GM18505 (cell line): ENCODE data around the gene CORO1C.

Experiments used
- ATAC-seq: cut with Tn5 transposase; IDR thresholded peaks from one replicate; pipeline ENCODE4 v1.9.1; 2021; ENCODE audit not compliant: unreplicated experiment
- POLR2A ChIP-seq: IDR thresholded peaks from 4 replicates; pipeline ENCODE4 v1.6.1; 2011; ENCODE audit warnings: borderline replicate concordance; ENCODE audit not compliant: insufficient read depth, insufficient read length; ENCODE audit errors: extremely low read depth

CORO1C gene

GRCh38 chr12:108618079-108618952 lies 113.0 kb downstream of the CORO1C start:
- peak; percentile 44 for ATAC-seq
- no peak for TF ChIP-seq POLR2A

DNA sequence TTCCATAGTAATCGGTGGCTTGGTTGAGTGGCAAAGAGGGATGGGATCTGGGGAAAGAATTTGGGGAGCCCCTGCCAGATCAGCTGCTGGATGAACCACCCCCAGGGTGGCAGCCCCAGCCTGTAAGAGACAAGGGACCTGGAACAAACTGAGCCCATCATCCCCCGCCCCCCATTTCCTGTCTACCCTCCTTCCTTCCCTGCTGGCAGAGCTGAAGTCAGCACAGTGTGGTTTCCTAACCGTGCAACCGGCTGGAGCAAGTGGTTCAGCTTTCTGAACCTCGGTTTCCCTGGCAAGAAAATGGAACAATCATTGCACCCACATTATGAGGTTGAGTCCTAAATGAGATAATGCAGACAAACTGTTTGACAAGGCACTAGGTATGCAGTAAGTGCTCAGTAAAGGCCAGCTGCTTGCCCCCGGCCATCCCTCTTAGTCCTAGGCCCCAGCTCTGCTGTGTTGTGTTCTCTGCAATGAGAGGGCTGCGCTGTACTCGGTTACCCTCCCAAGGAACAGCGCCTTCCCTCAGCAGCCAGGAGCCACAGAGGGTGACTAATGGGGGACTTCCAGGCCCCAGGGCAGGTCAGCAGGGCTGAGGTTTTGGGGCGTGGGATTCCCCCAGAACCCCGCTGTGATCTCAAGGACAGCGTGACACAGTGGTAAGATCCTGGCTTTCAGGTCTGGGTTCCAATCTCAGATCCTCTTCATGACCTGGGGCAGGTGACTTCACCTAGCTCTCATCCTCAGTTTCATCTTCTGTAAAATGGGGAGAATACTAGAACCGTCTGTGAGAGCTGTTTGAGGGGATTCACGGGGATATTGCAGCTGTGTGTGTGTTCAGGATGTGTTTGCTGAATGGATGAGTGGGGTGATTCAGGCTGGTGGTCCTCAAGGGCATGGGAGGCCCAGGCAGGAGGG lies 114.1 kb downstream of the CORO1C start:
- ATAC-seq: peak; percentile 73
- peak; percentile 40 for TF ChIP-seq POLR2A

GRCh38 chr12:108616359-108616758 lies 115.0 kb downstream of the CORO1C start:
- TF ChIP-seq POLR2A: no peak
- no peak for ATAC-seq

- TF ChIP-seq POLR2A: no peak
- no peak for ATAC-seq
These were observed 115.4 kb downstream of the CORO1C start for GRCh38 chr12:108615918-108616317.

DNA sequence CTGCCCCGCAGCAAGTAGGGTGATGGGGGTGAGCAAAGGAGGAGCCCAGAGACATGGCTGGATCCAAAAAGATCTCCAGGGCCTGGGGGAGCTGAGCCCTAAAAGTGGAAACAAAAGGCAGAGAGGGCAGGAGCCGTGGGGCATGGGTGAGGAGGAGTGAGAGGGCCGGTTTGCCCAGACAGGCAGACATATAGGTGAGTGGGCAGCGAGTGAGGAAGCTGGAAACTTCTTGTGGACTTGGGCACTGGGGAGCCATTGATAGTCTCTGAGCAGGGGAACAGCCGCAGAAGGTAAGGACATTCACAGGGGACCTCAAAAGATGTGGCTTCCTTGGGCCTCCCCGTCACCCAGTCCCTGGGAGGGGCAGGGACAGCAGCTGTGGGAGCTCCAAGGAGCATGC lies 116.7 kb downstream of the CORO1C start:
- ATAC-seq: no peak
- TF ChIP-seq POLR2A: no peak

DNA sequence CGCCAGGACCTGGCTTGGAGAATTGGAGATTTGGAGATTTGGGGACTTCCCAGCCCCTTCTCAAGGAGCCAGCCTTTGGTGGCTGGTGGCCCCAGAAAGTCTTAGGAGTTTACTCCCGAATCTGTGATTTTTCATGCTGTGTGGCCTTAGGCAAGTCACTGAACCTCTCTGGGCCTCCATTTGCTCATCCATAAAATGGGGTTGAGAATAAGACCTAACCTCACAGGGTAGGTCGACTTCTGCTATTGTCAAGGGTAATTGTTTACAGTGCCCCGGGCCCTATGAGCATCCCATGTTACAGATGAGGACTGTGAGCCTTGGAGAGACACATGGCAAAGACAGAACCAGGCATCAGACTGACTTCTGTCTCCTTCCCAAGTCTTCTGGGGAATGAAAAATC lies 117.3 kb downstream of the CORO1C start:
- ATAC-seq: no peak

DNA sequence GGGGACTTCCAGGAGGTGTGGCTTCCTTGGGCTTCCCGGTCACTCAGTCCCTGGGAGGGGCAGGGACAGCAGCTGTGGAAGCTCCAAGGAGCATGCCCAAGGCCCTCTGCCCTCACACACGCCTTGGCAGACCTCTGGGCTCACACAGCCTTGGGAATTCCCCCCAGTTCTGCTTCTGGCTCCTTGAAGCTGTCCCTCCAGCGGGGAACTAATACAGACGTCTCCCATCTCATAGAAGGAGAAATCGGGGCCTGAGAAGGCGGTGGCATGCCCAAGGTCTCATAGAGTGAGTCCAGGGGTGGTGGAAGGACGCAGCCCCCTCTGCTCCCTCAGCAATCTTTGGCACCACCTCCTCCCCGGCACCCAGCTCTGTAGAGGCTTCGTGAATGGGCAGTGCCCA lies 117.8 kb downstream of the CORO1C start:
- no peak for TF ChIP-seq POLR2A
- ATAC-seq: no peak

More for the DNA sequence above, 117.3 kb downstream of the CORO1C start:
- TF ChIP-seq POLR2A: no peak

DNA sequence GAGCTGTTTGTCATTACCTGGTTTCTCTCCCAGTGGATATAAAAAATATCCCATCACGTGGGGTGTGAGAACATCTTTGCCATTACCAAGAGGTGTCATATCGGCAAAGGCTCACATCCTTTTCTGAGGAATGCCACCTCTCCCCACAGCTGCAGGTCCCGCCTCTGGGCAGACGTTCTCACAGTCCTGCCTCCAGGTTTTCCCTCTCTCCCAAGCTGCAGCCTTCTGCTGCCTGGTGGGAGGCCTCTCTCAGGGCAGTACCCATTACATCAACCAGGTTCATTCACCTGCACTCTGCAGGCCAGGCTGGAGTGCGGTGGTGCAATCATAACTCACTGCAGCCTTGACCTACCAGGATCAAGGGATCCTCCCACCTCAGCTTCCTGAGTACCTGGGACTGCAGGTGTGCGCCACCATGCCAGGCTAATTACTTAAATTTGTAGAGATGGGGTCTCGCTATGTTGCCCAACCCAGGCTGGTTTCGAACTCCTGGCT lies 118.5 kb downstream of the CORO1C start:
- ATAC-seq: no peak
- no peak for TF ChIP-seq POLR2A

- ATAC-seq: no peak
- TF ChIP-seq POLR2A: no peak
These were observed 119.4 kb downstream of the CORO1C start for GRCh38 chr12:108611884-108612415.

GRCh38 chr12:108610856-108611605 lies 120.3 kb downstream of the CORO1C start:
- TF ChIP-seq POLR2A: no peak

GRCh38 chr12:108610336-108610815 lies 120.9 kb downstream of the CORO1C start:
- TF ChIP-seq POLR2A: no peak
- no peak for ATAC-seq

More at GRCh38 chr12:108610856-108611605, 120.3 kb downstream of the CORO1C start:
- ATAC-seq: no peak
